Measurements from ENCODE around the gene LRMDA.

LRMDA gene

GRCh38 chr10:76074659-76075058, 643.2 kb downstream of the LRMDA start:
- H4K20me1 ChIP-seq (ENCODE audit: insufficient read depth, low read length) = no peaks in the 10 kb centered on the region
- H3K4me3 ChIP-seq (ENCODE audit: low read depth in 1 of 2, low read length in 2 of 2) = no peak overlapping the region
- H3K4me1 ChIP-seq (ENCODE audit: insufficient read depth, low read length) = no peaks in the 10 kb centered on the region
- no peaks in the 10 kb centered on the region for H3K36me3 ChIP-seq (ENCODE audit: insufficient read depth, low read length)
- no peak for ATAC-seq (ENCODE audit: insufficient read depth, low read depth)
- TF ChIP-seq CTCF (IDR thresholded peaks at IDR 0.05; ENCODE audit: borderline replicate concordance, extremely low read depth, low read length, poor library complexity, severe bottlenecking) = no peak
- TF ChIP-seq EZH2 (IDR thresholded peaks at IDR 0.05; ENCODE audit: borderline replicate concordance, low read depth, low read length, severe bottlenecking) = no peak
- no peak overlapping the region for H3K27ac ChIP-seq (ENCODE audit: low read length)
- no peaks in the 10 kb centered on the region for H3K27me3 ChIP-seq (ENCODE audit: insufficient read depth, low read length, poor library complexity)
- DNase-seq = no peak
- no peaks in the 10 kb centered on the region for H3K79me2 ChIP-seq (ENCODE audit: insufficient read depth, low read length)
- no peak overlapping the region for H3K9ac ChIP-seq (ENCODE audit: low read depth, low read length)
- no peak overlapping the region for H2AFZ ChIP-seq (ENCODE audit: low read depth, low read length)
- H3K4me2 ChIP-seq (ENCODE audit: insufficient read depth, low read length) = no peak overlapping the region
- peaks cover 2% of the 10 kb centered on the region for H3K9me3 ChIP-seq (ENCODE audit: insufficient read depth, low read length, severe bottlenecking)

- no peaks in the 10 kb centered on the region for H3K36me3 ChIP-seq (ENCODE audit: insufficient read depth, low read length)
- no peaks in the 10 kb centered on the region for H3K4me1 ChIP-seq (ENCODE audit: insufficient read depth, low read length)
- peaks cover under 1% of the 10 kb centered on the region for H3K9me3 ChIP-seq (ENCODE audit: insufficient read depth, low read length, severe bottlenecking)
- ATAC-seq (ENCODE audit: insufficient read depth, low read depth) (no peak), DNase-seq (no peak)
- no peak for TF ChIP-seq CTCF (IDR thresholded peaks at IDR 0.05; ENCODE audit: borderline replicate concordance, extremely low read depth, low read length, poor library complexity, severe bottlenecking)
- TF ChIP-seq EZH2 (IDR thresholded peaks at IDR 0.05; ENCODE audit: borderline replicate concordance, low read depth, low read length, severe bottlenecking) = no peak
- no peak overlapping the region for H3K27ac ChIP-seq (ENCODE audit: low read length)
- H2AFZ ChIP-seq (ENCODE audit: low read depth, low read length) = no peak overlapping the region
- H3K4me3 ChIP-seq (ENCODE audit: low read depth in 1 of 2, low read length in 2 of 2) = no peak overlapping the region
- no peak overlapping the region for H3K4me2 ChIP-seq (ENCODE audit: insufficient read depth, low read length)
- no peaks in the 10 kb centered on the region for H4K20me1 ChIP-seq (ENCODE audit: insufficient read depth, low read length)
- no peaks in the 10 kb centered on the region for H3K79me2 ChIP-seq (ENCODE audit: insufficient read depth, low read length)
- H3K9ac ChIP-seq (ENCODE audit: low read depth, low read length) = no peak overlapping the region
- H3K27me3 ChIP-seq (ENCODE audit: insufficient read depth, low read length, poor library complexity) = no peaks in the 10 kb centered on the region
These were observed 649.0 kb downstream of the LRMDA start for GRCh38 chr10:76080451-76080850.

- no peaks in the 10 kb centered on the region for H3K9me3 ChIP-seq (ENCODE audit: insufficient read depth, low read length, severe bottlenecking)
- H3K4me1 ChIP-seq (ENCODE audit: insufficient read depth, low read length) = no peaks in the 10 kb centered on the region
- DNase-seq (no peak), ATAC-seq (ENCODE audit: insufficient read depth, low read depth) (no peak)
- no peak overlapping the region for H3K9ac ChIP-seq (ENCODE audit: low read depth, low read length)
- H2AFZ ChIP-seq (ENCODE audit: low read depth, low read length) = no peak overlapping the region
- H3K4me3 ChIP-seq (ENCODE audit: low read depth in 1 of 2, low read length in 2 of 2) = no peak overlapping the region
- no peak overlapping the region for H3K4me2 ChIP-seq (ENCODE audit: insufficient read depth, low read length)
- no peaks in the 10 kb centered on the region for H3K79me2 ChIP-seq (ENCODE audit: insufficient read depth, low read length)
- TF ChIP-seq EZH2 (IDR thresholded peaks at IDR 0.05; ENCODE audit: borderline replicate concordance, low read depth, low read length, severe bottlenecking) = no peak
- no peak for TF ChIP-seq CTCF (IDR thresholded peaks at IDR 0.05; ENCODE audit: borderline replicate concordance, extremely low read depth, low read length, poor library complexity, severe bottlenecking)
- H4K20me1 ChIP-seq (ENCODE audit: insufficient read depth, low read length) = no peaks in the 10 kb centered on the region
- H3K27me3 ChIP-seq (ENCODE audit: insufficient read depth, low read length, poor library complexity) = no peaks in the 10 kb centered on the region
- H3K27ac ChIP-seq (ENCODE audit: low read length) = no peak overlapping the region
- H3K36me3 ChIP-seq (ENCODE audit: insufficient read depth, low read length) = no peaks in the 10 kb centered on the region
These were observed 649.6 kb downstream of the LRMDA start for GRCh38 chr10:76080991-76081390.

GRCh38 chr10:76082232-76082631, 650.8 kb downstream of the LRMDA start:
- no peaks in the 10 kb centered on the region for H3K9me3 ChIP-seq (ENCODE audit: insufficient read depth, low read length, severe bottlenecking)
- H3K9ac ChIP-seq (ENCODE audit: low read depth, low read length) = no peak overlapping the region
- H3K36me3 ChIP-seq (ENCODE audit: insufficient read depth, low read length) = no peaks in the 10 kb centered on the region
- TF ChIP-seq CTCF (IDR thresholded peaks at IDR 0.05; ENCODE audit: borderline replicate concordance, extremely low read depth, low read length, poor library complexity, severe bottlenecking) (no peak), EZH2 (IDR thresholded peaks at IDR 0.05; ENCODE audit: borderline replicate concordance, low read depth, low read length, severe bottlenecking) (no peak)
- H3K4me2 ChIP-seq (ENCODE audit: insufficient read depth, low read length) = no peak overlapping the region
- no peaks in the 10 kb centered on the region for H3K27me3 ChIP-seq (ENCODE audit: insufficient read depth, low read length, poor library complexity)
- no peak for DNase-seq
- no peaks in the 10 kb centered on the region for H3K4me1 ChIP-seq (ENCODE audit: insufficient read depth, low read length)
- H3K4me3 ChIP-seq (ENCODE audit: low read depth in 1 of 2, low read length in 2 of 2) = no peak overlapping the region
- H2AFZ ChIP-seq (ENCODE audit: low read depth, low read length) = no peak overlapping the region
- H3K27ac ChIP-seq (ENCODE audit: low read length) = no peak overlapping the region
- no peaks in the 10 kb centered on the region for H4K20me1 ChIP-seq (ENCODE audit: insufficient read depth, low read length)
- no peak for ATAC-seq (ENCODE audit: insufficient read depth, low read depth)
- no peaks in the 10 kb centered on the region for H3K79me2 ChIP-seq (ENCODE audit: insufficient read depth, low read length)

All from DND-41 (cell line).